Measurements from ENCODE around the gene SSUH2.

SSUH2 gene

DNA sequence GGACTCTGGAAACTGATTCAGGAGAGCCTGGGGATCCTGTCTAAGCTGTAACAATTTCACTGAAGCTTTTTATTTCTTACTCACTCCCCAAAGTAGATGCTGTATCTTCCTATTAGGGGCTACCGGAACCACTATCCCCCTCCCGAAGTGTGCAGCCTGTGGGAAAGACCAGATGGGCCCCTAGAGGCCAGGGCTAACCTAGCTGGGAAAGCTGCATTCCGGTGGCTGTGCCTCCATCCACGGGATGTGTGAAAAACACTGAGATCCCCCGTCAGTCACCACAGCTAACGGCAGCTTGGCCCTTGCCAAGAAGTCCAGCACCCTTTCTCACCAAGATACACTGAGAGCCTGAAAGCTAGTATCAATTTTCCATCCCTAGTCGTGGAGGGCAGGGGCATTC is 3.1 kb downstream of the SSUH2 start:
- no peak for DNase-seq (ENCODE audit: low read depth in 2 of 2)

DNA sequence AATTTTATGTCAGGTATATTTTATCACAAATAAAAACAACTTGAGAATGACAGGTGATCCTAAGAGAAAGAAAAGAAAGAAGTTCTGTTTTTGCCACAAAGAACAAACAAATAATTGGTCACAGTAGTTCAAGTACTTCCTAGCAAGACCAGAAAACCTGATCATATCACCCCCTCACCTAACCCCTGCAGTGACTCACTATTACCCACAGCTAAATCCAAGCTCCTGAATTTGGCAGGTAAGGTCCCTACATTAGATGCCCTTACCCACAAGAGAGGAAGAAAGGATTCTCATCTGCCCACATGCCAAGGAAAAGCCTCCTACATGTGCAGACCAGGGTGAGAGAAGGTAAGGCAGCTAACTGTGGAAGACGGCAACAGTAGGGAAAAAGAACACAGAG is 4.4 kb downstream of the SSUH2 start:
- no peak for DNase-seq (ENCODE audit: low read depth in 2 of 2)

DNA sequence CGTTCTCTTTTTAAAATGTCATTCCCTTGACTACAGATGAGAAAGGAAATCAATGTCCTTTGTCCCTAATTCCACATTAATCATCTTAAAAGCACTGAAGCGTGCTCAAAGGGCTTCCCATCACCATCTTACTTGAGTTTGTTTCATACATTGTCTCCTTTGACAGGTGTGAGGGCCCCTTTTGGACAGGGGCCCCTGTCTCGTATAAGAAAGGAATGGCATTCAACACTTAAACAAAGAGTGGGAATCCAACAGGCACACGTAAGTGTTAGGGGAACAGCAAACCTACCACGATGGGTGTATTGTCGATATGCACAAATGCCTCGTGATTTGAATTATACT is 5.0 kb downstream of the SSUH2 start:
- no peak for DNase-seq (ENCODE audit: low read depth in 2 of 2)

DNA sequence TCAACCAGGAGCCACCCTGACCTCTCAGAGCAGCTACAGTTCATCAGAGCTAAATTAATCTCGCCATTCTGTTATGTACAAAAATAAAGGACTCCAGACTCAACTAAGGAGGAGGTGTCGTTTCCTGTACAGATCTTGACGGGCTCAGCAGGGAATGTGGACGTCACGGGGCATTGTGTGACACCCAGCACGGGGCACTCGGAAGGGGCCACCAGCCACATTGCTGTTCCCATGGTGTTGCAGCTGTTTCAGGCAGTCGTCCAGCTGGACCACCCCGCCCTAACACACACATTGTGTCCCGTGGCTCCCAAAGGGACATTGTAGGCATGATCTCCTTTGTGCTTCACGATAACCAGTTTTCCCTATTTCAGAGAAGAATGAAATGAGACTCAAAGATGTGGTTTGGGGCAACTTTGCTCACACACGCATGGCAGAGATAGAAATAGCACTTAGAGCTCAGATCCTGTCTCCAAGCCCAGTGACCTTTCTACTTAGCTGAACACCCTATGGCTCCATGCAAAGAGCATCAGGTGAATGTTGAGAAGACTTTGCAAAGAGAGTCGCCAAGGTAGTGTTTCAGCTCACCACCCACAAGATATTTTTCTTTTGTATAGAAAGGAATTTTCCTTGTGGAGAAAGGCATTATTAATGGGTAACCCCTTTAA is 5.5 kb downstream of the SSUH2 start:
- no peak for DNase-seq (ENCODE audit: low read depth in 2 of 2)

DNA sequence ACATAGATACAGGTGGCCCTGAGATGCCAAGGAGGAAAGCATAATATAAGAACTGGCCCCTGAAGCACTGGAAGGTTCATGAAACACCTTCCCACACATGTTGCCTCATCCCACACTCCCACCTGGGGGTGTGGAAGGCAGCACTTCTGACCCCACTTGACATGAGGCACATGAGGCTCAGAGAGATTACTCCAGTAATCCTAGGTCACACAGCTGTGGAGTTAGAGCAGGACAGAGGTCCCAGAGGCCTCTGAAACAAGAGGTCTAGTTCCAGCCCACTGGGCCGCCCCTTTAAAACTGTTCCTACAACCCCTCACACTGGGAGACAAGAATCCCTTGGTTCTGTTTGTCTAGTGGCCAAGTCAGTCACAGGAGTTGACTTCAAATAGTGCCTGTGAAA is 7.2 kb downstream of the SSUH2 start:
- no peak for DNase-seq (ENCODE audit: low read depth in 2 of 2)

DNA sequence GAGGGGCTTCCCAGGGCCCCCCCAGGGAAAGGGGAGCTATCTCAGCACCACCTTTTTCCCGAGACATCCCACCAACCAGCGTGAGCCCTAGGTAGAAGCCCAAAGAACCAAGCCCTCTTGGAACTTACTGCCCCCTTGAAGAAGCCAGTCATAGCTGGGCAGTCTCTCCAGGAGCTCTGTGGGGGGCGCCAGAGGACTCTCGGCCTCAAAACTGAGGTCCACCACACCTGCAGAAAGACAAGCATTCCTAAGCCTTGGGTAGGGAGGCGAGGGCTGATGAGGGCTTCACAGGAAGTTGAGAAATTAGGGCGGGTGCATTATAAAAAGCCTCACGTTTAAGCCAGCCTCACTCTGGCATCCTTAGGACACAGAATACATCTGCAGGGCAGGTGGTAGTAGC is 9.0 kb downstream of the SSUH2 start:
- no peak for DNase-seq (ENCODE audit: low read depth in 2 of 2)

DNA sequence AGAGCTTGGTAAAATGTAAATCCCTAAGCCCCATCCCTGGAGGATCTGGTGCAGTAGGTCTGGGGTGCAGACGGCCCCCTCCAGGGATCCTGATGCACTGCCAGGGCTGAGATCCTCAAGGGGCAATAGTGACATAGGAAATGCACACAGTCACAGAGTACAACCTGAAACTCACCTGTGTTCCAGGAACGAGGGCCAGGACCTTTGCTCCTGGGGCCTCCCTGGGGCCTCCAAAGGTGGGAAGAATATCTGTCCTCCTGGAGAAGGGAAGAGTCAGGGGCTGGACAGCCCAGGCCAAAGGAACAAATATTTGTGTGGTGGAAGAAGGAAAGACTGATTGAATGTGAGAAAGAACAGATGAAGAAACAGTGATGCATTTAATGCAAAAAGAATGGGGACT is 9.5 kb downstream of the SSUH2 start:
- no peak for DNase-seq (ENCODE audit: low read depth in 2 of 2)

DNA sequence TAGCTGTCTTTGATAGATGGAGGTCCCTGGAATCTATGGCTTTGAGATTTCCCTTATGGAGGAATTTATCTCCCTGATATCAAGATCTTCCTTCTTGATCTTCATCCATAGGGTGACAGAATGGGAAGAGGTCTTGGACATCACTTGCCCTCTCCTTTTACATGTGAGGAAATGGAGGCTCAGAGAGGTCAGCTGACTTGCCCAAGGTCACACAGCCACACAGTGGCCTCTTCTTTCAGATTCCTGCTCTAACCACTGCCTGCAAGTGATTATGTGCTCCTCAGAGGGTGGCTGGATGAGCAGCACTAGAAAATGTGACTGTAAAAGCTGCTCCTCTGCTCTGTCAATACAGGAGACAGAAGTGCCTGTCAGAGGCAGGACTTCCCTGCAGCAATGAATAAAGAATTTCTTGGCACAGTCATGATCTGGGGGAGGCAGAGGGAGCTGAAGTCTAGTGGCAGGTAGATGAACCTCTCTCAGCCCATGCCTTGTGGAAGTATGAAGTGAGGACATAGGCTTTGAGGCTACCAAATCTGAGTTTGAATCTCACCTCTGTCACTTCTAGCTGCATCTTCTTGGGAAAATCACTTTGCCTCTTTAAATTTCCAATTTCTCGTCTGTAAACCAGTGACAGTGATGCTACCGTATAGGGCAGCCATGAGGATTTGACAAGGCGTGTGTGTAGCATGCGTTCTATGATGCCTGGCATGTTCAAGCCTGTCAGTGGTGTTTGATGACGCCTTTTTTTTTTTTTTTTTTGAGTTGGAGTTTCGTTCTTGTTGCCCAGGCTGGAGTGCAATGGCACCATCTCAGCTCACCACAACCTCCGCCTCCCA is 12.0 kb downstream of the SSUH2 start:
- no peak for DNase-seq (ENCODE audit: low read depth in 2 of 2)

DNA sequence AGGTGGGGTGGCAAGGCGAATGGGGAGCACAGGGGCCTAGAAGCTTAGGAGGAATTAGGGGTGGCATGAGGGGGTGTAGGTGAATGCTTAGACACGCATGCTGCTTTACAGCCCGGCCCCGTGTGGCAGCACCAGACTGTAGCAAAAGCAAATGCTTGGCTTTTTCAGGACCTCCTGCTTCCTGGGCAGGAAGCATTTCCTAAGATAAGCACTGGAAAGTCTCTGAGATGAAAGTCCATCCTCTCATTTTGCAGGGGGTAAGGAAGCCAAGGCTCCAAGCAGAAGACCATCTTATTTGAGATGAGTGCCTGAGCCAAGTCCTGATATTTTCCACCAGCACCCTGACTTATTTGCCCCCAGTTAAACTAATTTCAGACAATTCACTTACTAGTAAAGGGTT is 12.9 kb downstream of the SSUH2 start:
- DNase-seq (ENCODE audit: low read depth in 2 of 2), result no peak

DNA sequence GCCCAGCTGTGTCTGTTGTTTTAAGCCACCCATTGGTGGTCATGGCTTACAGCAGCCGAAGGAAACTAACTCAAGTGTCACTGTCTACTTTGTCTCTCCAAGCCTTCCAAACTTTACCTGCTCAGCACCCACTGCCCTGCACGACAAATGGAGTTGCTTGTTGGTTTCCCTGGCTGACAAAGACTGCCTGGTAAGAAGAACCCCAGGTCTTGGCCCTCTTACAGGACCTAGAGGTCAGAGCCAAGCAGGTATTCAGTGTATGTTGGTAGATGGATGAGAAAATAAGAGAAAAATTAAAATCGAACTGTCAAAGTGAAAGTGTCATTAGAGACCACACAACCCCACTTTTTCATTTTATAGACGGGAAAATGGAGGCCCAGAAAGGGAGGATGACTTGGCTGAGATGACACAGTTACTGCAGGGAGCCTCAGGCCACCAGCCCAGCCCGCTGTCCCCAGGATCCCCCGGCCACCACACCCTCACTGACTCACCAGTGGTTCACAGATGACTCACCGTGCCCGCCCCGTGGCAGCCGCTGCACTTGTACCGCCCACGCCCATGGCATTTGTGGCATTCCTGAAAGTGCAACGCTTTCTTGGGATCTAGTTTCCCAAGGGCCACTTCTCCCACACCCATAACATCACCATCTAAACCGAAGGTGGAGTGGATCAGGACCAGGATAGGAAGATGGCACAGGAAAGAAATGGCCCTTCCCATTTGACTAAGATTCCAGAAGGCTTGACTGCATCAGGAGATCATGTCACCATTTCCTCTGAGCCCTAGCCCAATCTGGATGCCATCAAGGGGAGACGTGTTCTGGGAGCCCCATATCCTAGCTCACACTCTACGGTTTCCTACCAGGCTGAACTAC is 15.2 kb downstream of the SSUH2 start:
- DNase-seq (ENCODE audit: low read depth in 2 of 2), result peak; percentile 12 to 54

DNA sequence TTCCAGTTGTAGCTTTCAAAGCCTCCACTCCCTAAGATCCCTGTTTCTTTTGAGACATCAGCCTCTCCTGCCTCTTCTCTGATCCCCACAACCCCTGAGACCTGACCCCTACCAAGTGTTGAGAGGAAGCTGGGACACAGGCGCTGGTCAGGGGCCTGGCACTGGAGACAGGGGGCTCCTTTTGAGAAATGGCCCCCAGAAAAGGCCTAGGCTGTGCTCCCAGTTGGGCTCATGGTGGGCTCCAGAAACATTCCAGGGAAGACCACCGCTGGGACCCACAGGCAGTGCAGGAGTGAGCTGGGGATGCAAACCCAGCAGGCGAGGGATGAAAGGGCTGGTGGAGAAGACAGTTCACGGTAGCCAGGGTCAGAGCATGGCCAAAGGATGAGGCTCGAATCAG is 16.6 kb downstream of the SSUH2 start:
- no peak for DNase-seq (ENCODE audit: low read depth in 2 of 2)

DNA sequence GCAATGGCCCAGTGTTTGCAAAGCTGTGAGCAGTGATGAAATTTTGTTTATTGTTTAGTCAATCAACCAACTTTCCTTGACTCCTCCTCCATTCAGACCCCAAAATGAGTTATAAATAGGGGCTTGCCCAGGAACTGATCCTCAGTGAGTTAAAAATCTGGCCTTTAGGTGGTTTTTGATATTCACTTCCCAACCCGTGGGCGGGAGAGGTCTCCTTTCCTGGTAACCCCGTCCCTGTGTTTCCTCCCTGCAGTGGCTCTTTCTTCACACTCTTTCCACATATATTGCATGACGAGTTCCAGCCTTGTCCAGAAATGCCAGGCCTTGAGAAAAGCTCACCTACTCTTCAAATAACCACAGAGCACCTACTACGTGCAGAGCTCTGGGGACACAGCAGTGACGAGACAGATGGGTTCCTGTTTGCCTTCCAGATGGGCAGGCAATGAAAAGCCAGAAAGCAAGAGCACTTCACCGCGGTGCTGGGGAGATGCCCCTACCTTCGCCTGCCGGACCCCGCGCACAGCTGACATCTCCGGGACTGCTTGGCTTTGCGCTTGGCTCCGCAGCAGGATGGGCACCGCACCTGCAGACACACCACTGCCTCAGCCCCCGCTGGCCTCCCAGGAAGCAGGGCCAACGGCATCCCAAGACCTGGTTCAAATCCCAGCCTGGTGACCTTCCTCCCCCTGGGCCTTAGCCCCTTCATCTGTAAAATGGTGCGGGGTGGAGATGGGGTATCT is 17.2 kb downstream of the SSUH2 start:
- DNase-seq (ENCODE audit: low read depth in 2 of 2), result no peak

DNA sequence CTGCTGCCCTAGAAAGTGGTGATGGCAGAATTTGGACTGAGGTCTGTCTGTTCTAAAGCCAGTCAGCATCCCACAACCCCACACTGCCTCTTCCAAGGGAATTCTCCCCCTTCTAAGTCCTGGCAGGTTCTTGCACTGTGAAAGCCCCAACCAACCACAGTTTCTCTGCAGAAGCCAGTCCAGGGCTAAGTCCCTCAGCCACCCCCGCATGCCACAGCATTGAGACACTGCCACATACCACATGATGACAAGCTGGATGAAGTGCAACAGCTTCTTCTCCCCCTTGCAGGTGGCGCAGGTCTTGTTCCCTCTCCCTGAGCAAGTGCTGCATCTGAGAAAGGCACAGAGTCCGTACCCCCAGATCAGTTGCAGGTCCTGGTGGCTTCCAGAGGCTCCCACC is 18.6 kb downstream of the SSUH2 start:
- no peak for DNase-seq (ENCODE audit: low read depth in 2 of 2)

DNA sequence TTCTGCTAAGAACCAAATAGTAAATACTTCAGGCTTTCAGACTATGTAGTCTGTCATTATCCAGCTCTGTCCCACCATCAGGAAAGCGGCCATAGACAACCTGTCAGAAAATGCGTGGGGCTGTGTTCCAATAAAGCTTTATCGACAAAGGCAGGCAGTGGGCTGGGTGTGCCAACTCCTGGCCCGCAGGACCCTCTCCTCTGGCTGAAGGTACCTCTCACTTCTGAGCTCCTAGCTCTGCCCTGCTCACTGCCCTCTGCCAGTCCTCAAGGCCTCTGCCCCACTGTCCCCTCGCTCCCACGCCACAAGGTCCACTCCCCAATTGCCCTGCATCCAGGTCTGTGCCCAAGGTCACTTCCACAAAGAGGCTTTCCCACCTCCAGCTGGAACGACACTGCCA is 20.0 kb downstream of the SSUH2 start:
- DNase-seq (ENCODE audit: low read depth in 2 of 2), result no peak

DNA sequence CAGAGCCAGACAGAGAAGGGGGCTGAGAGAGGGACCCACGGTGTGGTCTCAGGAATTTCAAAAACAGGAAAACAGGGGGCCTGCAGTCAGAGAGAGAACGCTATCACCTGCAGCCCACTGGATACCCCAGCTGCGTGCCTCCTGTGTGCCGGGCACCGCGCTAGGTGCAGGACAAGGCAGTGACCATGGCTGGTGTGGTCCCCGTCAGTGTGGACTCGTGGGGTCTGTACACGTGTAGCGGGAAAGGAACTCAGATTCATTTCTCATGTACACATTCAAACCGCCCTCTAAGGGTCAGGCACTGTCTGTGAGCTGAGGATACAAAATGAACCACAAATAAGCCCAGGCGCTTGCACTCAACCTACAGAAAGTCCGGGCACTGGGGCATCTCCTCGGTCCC is 20.9 kb downstream of the SSUH2 start:
- DNase-seq (ENCODE audit: low read depth in 2 of 2), result no peak

DNA sequence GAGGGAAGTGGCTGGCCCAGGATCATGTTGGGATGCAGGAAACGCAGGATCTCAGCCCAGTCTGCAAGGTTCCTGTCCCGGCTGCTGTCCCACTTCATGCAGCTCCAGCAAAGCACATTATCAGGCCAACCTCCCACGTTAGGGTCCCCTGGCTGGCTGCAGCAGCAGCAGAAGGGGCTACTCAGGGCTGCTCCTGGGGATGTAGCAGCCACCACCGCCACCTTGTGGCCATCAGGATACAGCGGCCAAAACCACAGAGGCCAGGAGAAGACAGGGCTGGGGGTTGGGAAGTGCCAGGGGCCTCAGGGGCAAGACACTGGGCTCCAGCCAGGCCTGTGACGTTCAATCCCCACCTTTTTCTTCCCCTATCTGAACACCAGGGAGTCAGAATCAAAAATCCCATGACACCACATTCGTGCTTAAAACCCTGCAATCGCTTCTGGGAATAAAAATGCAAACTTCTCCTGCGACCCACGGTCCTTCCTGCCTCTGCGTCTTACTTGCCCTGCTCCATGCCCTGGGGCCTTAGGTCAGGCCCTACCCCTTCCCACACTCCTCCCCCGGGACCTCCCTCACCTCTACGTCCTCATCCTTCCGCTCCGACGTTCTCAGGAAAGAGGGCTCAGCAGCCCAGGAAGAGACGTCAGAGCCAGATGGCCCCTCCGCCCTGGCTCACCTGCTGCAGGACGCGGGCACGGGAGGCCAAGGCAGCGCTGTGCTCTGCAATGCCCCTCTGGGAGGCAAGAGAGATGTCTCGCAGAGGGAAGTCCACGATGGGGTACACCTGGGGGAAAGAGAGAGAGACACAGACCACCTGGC is 21.5 kb downstream of the SSUH2 start:
- peak in 1 of 2 donors; percentile 9 for DNase-seq (ENCODE audit: low read depth in 2 of 2)

DNA sequence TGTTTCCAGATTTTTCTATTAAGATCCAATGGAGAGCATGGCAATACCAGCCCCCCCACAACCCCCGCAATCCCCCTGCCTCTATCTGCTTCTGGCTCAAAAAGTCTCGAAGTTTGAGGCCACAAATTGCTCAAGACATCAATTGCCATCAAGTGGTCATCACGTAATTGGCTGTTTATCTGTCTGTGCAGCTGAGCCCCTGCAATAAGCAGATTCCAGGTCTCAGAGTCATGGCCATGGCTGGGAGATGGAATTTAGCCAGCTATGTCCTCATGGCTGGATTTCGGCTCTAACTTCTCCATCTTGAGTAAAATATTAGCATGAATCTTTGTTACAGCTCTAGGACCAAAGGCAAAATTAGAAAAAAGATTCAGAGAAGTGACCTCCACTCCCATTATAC is 22.7 kb downstream of the SSUH2 start:
- DNase-seq (ENCODE audit: low read depth in 2 of 2), result no peak

DNA sequence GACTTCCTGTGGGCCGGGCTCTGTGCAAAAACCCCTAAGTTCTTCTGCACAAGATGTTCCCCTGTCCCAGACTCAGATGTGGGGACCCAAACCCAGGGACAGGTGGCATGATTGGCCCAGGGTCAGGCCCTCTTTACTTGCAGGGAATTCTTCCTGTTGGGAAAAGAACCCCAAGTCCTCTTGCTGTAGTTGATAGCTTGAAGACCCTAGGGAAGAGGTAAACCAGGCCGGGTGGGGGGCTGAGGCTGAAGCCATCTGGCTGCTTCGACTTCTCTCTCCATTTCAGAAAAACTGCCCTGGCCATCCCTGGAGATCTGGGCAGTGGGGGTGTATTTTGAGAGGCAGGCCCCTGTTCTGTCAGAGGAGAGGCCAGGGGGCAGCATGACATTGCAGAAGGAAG is 23.5 kb downstream of the SSUH2 start:
- DNase-seq (ENCODE audit: low read depth in 2 of 2), result no peak

DNA sequence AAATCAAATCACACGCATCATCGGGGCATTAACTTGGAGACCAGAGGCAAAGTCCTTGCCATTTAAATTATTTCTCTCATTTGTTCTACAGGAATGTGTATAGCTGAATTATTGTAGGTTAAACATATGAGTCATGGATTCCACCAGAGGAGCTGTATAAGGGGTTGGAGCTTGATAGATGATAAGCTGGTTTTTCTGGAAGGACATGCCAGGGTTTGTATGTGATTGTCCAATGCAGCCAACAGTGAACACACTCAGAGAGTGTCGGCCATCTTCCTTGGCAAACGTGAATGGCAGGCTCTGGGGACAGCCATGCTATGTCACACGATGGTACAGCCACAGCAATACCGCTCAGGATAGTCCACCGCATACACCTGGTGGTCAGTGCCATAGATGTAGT is 25.1 kb downstream of the SSUH2 start:
- DNase-seq (ENCODE audit: low read depth in 2 of 2), result no peak

DNA sequence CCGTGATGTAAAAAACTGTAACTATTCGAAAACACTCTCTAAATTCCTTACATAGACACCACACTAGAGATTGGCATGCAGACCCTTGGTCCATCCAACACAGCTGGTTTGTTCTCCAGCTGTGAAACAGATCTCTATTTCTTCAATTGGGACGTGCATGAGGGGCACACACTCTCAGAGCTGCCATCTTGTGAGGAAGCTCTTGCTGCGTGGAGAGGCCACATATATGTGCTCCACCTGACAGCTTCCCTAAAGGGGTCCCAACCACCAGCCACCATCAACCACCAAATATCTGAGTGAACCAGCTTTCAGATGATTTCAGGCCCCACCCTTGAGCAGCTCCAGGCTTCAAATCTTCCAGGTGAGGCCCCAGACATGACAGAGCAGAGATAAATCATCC is 25.6 kb downstream of the SSUH2 start:
- DNase-seq (ENCODE audit: low read depth in 2 of 2), result no peak

DNA sequence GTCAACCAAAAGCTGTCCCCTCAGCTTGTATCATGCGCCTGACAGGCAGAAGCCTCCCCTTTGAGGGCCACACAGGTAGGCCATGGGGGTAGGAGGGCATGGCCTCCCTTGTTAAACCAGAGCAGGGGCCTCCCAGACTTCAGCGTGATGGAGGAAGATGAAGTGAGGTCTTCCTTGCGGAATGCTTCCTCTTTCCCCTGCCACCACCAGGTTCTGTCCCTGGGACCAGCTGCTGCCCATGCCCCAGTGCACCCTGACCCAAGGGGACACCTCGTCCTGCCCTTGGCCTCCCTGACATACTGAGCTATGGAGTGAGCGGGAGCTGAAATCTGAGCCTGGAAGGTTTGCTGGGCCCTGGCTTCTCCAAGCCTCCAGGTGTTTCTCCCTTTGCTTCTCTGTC is 26.7 kb downstream of the SSUH2 start:
- no peak for DNase-seq (ENCODE audit: low read depth in 2 of 2)
